Putamen (tissue), 1 donor: ENCODE results near the gene TMEM141.

ENCODE experiments used
- DNase-seq: peaks from one replicate; pipeline ENCODE4 v3.0.0-alpha.2; 2016; ENCODE audit warnings: low spot score

TMEM141 gene

GRCh38 chr9:136790640-136791515, at the start of gene TMEM141:
Gene TMEM141, plus strand, starts transcription at chr9:136791344. Its CDS starts 27 bp downstream, at chr9:136791371.
- DNase-seq: peak; percentile 100

- DNase-seq: no peak
Measured at GRCh38 chr9:136741883-136742571, 49.1 kb upstream of the TMEM141 start.

GRCh38 chr9:136742591-136743391, 48.4 kb upstream of the TMEM141 start, which contains the start of gene LCN10:
Gene LCN10, minus strand, starts transcription at chr9:136742940. Its CDS starts 37 bp downstream, at chr9:136742903.
- DNase-seq: no peak

- DNase-seq: no peak
Measured at GRCh38 chr9:136743639-136744211, 47.4 kb upstream of the TMEM141 start.

GRCh38 chr9:136744773-136745172, 46.4 kb upstream of the TMEM141 start:
- DNase-seq: no peak

- DNase-seq: no peak
Measured at GRCh38 chr9:136745389-136746154, 45.6 kb upstream of the TMEM141 start.

GRCh38 chr9:136746155-136746490, 45.0 kb upstream of the TMEM141 start:
- DNase-seq: no peak

GRCh38 chr9:136746621-136747020, 44.5 kb upstream of the TMEM141 start:
- DNase-seq: no peak

- DNase-seq: no peak
Measured at GRCh38 chr9:136747161-136748060, 43.7 kb upstream of the TMEM141 start.

GRCh38 chr9:136748201-136748600, 42.9 kb upstream of the TMEM141 start, which contains the start of gene LCN6:
Gene LCN6, minus strand, starts transcription at chr9:136748525. Its CDS starts 42 bp downstream, at chr9:136748483.
- no peak for DNase-seq

- DNase-seq: no peak
Measured at GRCh38 chr9:136748666-136749611, 42.2 kb upstream of the TMEM141 start.

GRCh38 chr9:136750526-136750925, 40.6 kb upstream of the TMEM141 start:
- no peak for DNase-seq

- no peak for DNase-seq
Measured at GRCh38 chr9:136751244-136751643, 39.9 kb upstream of the TMEM141 start.

GRCh38 chr9:136751814-136752213, 39.3 kb upstream of the TMEM141 start:
- no peak for DNase-seq

GRCh38 chr9:136753371-136754058, 37.6 kb upstream of the TMEM141 start:
- no peak for DNase-seq

- no peak for DNase-seq
Measured at GRCh38 chr9:136754059-136754572, 37.0 kb upstream of the TMEM141 start.

- no peak for DNase-seq
Measured at GRCh38 chr9:136754626-136755301, 36.4 kb upstream of the TMEM141 start.
